Memory B cell (primary cell): ENCODE results near the gene RNF13.

Experiments used
- ATAC-seq: fragments of 150-1000 bp; cut with Tn5 transposase; 2 replicates; pipeline ENCODE4 v1.10.0; 2021; ENCODE audit warnings: low read depth, mild to moderate bottlenecking, moderate library complexity
- DNase-seq, 2 donors: peaks; one replicate each; pipeline ENCODE4 v3.0.0; 2022; ENCODE audit warnings: low spot score in 2 of 2
- H3K27ac Mint-ChIP-seq: one replicate; pipeline ENCODE4 v1.8.0; 2022; ENCODE audit warnings: mild to moderate bottlenecking, moderate library complexity, mixed read lengths
- H3K27me3 Mint-ChIP-seq: one replicate; pipeline ENCODE4 v1.8.0; 2022; ENCODE audit warnings: mixed read lengths
- H3K36me3 Mint-ChIP-seq: one replicate; pipeline ENCODE4 v1.8.0; 2022; ENCODE audit warnings: mild to moderate bottlenecking, mixed read lengths
- H3K4me1 Mint-ChIP-seq: one replicate; pipeline ENCODE4 v1.8.0; 2022; ENCODE audit warnings: mixed read lengths
- H3K4me3 Mint-ChIP-seq: one replicate; pipeline ENCODE4 v1.8.0; 2022; ENCODE audit warnings: mild to moderate bottlenecking, moderate library complexity, mixed read lengths
- H3K9me3 Mint-ChIP-seq: one replicate; pipeline ENCODE4 v1.8.0; 2022; ENCODE audit warnings: mixed read lengths

The RNF13 gene, protein sequence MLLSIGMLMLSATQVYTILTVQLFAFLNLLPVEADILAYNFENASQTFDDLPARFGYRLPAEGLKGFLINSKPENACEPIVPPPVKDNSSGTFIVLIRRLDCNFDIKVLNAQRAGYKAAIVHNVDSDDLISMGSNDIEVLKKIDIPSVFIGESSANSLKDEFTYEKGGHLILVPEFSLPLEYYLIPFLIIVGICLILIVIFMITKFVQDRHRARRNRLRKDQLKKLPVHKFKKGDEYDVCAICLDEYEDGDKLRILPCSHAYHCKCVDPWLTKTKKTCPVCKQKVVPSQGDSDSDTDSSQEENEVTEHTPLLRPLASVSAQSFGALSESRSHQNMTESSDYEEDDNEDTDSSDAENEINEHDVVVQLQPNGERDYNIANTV

DNA sequence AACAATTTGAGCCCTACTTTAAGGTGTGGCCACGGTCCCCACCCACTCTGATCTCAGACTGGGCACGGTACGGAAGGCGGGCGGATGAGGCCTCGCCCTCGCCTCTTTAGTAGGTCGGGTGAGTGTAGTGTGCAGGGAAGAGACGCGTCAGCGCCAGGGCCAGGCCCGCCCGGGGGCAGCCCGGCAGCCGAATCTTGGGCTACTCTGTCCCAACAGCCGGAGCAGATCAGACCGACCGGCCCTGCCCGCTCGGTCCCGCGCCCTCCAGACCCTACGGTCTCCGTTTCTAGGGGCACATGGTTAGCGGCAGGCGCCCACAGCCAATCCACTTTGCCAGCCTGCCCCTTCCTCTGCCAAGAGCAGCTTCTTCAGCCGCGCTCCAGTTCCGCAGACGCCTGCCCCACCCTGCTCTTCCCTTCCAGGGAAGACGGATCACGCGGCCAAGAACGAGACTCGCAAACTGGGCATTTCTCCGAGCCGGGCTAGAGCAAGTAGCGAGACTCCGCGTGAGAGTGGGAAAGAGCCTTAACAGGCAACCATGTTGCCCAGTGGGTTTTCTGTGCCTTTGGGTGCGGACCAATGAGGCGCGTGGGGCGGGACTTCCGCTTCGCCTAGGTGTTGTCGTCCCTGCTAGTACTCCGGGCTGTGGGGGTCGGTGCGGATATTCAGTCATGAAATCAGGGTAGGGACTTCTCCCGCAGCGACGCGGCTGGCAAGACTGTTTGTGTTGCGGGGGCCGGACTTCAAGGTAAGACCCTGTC lies at the start of gene RNF13:
RNF13 (plus strand) TSS at position 610 of the 761 bp plus-strand sequence. CDS start 32,812 bp downstream, outside the sequence.
- H3K27me3 Mint-ChIP-seq: no peaks in the 10 kb centered on the region
- DNase-seq (peak; percentile 84 to 89), ATAC-seq (peak; percentile 89)
- no peaks in the 10 kb centered on the region for H3K9me3 Mint-ChIP-seq
- H3K4me3 Mint-ChIP-seq: peak within 1 kb of the TSS; percentile 100
- peak within 1 kb of the TSS; percentile 98 for H3K27ac Mint-ChIP-seq
- peaks cover 3% of the 10 kb centered on the region for H3K36me3 Mint-ChIP-seq
- peaks cover 37% of the 10 kb centered on the region for H3K4me1 Mint-ChIP-seq

DNA sequence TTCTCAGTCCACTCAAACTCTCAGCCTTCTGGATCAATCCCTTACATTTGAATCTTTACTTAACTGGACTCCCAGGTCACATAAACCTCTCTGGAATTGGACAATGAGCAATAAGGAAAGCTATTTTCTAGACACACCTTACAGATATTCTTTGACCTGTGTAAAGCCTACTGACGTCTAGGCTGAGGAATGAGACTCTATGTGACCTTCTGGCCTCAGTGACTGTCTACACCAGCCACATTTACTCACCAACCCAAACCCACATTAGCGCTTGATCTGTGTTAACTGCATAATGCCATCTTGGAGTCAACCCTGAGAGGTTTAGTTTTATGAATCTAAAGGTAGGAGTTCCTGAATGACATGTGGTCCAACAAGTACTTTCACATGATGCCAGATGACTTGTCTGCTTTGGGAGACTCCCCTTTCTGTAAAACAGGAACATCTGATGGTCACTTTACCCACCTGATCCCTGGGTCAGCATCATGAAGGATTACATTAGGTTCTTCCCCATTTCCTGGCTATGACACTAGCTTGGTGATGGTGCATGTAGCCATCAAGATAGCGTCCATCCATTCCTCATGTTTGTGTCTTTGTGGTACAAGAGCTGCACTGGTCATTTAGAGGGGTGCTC lies 49.3 kb upstream of the RNF13 start:
- Mint-ChIP-seq H3K4me3 (no peak overlapping the region), H3K9me3 (no peaks in the 10 kb centered on the region), H3K27ac (no peak overlapping the region), H3K27me3 (peaks cover 5% of the 10 kb centered on the region), H3K36me3 (no peaks in the 10 kb centered on the region), H3K4me1 (no peaks in the 10 kb centered on the region)
- DNase-seq: no peak
- no peak for ATAC-seq

DNA sequence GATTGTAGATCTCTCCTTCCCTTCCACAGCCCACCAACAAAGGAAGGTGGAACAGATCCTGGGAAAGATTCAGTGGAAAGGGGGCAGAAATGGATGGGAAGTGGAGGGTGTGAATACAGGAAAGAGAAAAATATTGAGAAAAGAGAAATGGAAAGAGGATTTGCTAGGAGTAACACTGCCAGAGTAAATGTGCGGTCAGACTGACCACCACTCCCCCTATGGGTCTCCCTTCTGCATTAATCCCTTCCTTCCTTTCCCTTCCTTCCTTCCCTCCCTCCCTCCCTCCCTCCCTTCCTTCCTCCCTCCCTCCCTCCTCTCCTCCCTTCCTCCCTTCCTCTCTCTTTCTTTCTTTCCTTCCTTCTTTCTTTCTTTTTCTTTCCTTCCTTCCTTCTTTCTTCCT lies 48.7 kb upstream of the RNF13 start:
- ATAC-seq: no peak
- H3K4me1 Mint-ChIP-seq: no peaks in the 10 kb centered on the region
- no peak overlapping the region for H3K4me3 Mint-ChIP-seq
- H3K27ac Mint-ChIP-seq: no peak overlapping the region
- no peak for DNase-seq
- H3K9me3 Mint-ChIP-seq: no peaks in the 10 kb centered on the region
- H3K36me3 Mint-ChIP-seq: no peaks in the 10 kb centered on the region
- peaks cover 5% of the 10 kb centered on the region for H3K27me3 Mint-ChIP-seq

DNA sequence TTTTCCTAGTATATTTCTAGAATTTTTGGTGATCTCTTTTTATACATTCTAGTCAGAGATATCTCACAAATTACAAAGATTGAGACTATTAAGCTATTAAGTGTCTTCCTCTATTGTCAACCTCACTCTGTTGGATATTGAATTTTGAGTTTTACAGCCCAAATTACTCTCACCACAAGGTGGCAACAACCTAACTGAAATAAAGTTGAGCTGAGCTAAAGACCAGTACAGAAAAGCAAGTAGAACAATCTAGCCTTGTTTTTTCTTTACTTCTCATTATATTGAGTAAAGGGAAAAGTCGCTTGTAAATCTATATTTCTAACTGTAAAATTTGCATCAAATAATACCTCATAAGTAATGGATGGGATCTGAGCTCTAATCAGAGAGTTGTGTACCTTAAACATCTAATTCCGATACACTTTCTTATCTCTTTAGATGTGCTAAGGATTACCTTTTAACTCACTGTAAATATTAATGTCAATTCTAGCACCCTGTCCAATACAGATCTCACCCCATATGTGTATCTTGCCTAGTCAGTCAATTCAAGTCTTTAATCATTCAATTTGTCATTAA lies 47.2 kb upstream of the RNF13 start:
- Mint-ChIP-seq H3K27me3 (peaks cover 5% of the 10 kb centered on the region), H3K27ac (no peak overlapping the region), H3K36me3 (no peaks in the 10 kb centered on the region), H3K9me3 (no peaks in the 10 kb centered on the region), H3K4me3 (no peak overlapping the region), H3K4me1 (no peaks in the 10 kb centered on the region)
- no peak for DNase-seq
- peak; percentile 50 for ATAC-seq

DNA sequence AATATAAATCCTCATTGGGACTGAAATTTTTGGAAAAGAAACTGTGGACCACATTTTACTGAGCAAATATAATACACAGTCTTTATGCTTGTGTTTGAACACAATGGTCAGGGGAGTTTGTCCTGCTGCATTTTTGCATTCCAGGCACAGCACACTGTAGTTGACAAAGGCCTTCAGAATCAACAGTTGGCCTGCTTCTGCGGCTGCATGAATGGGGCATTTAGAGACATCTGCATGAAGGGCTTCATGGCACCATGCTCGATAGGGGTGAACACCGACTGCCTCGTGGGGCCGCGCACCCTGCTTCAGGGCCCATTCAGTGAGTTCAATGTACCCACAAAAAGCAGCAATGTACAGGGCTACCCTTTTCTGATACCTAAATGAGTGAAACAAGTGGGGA lies 45.3 kb upstream of the RNF13 start:
- Mint-ChIP-seq H3K4me3 (no peak overlapping the region), H3K36me3 (no peaks in the 10 kb centered on the region), H3K9me3 (no peaks in the 10 kb centered on the region), H3K27ac (no peak overlapping the region), H3K4me1 (no peaks in the 10 kb centered on the region), H3K27me3 (peaks cover 7% of the 10 kb centered on the region)
- ATAC-seq (no peak), DNase-seq (no peak)

DNA sequence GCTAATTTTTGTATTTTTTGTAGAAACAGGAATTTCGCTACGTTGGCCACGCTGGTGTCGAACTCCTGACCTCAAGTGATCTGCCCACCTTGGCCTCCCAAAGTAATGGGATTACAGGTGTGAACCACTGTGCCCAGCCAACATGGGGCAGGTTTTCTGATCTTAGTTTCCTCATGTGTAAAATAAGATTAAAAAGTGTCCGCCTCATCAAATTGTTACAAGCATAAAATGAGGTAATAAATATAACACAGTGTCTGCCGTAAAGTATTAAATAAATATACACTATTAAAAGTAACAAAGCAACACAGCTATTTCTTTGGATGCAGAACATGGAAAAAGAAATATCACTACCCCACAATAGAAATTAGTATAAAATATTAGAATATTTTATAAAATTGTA lies 44.3 kb upstream of the RNF13 start:
- no peaks in the 10 kb centered on the region for H3K4me1 Mint-ChIP-seq

DNA sequence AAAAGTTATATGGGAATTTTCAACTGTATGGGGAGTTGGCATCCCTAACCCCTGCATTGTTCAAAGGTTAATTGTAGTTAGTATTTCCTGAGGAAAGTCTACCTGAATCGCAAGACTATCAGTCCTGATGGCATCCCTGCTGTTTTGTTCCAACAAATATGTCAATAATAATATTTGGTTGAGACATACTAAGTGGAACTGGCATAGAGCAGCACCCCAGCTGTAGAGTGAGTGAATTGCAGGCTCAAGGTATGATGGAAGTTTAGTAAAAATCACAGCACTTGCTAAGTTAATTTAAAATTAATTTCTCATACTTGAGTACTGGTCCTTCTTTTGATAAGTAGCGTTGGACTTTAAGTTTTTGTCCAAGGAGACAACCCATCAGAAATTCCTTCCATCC lies 42.8 kb upstream of the RNF13 start:
- no peak overlapping the region for H3K27ac Mint-ChIP-seq
- DNase-seq (no peak), ATAC-seq (no peak)
- no peaks in the 10 kb centered on the region for H3K4me1 Mint-ChIP-seq
- no peak overlapping the region for H3K4me3 Mint-ChIP-seq
- peaks cover 4% of the 10 kb centered on the region for H3K27me3 Mint-ChIP-seq
- no peaks in the 10 kb centered on the region for H3K36me3 Mint-ChIP-seq
- no peaks in the 10 kb centered on the region for H3K9me3 Mint-ChIP-seq

More for the DNA sequence above, 44.3 kb upstream of the RNF13 start:
- H3K27ac Mint-ChIP-seq: no peak overlapping the region
- ATAC-seq (no peak), DNase-seq (no peak)
- no peak overlapping the region for H3K4me3 Mint-ChIP-seq
- H3K36me3 Mint-ChIP-seq: no peaks in the 10 kb centered on the region
- H3K27me3 Mint-ChIP-seq: peaks cover 7% of the 10 kb centered on the region
- H3K9me3 Mint-ChIP-seq: no peaks in the 10 kb centered on the region

DNA sequence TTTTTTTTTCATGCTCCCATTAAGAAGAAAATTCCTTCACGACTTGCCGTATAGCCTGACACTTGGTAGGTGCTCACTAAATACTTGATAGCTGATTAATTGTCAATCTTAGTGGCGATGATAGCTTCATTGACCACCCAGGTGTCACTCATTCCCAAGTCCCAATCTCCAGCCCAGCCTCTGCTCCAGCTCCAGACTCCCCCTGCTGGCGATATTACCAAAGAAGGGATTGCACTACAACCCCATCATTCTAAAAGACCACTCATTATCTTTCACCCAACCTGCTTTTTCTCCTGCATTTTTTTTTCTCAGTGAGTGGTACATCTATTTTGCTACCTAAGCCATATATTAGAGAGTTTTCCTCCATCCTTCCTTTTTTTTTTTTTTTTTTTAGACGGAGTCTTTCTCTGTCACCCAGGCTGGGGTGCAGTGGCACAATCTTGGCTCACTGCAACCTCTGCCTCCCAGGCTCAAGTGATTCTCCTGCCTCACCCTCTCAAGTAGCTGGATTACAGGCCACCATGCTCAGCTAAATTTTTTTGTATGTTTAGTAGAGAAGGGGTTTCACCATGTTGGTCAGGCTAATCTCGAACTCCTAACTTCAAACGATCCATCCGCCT lies 41.3 kb upstream of the RNF13 start:
- no peaks in the 10 kb centered on the region for H3K36me3 Mint-ChIP-seq
- H3K27me3 Mint-ChIP-seq: peaks cover 4% of the 10 kb centered on the region
- H3K4me1 Mint-ChIP-seq: no peaks in the 10 kb centered on the region
- no peaks in the 10 kb centered on the region for H3K9me3 Mint-ChIP-seq
- DNase-seq: peak in 1 of 2 donors; percentile 28
- no peak overlapping the region for H3K4me3 Mint-ChIP-seq
- ATAC-seq: peak; percentile 54
- H3K27ac Mint-ChIP-seq: no peak overlapping the region

DNA sequence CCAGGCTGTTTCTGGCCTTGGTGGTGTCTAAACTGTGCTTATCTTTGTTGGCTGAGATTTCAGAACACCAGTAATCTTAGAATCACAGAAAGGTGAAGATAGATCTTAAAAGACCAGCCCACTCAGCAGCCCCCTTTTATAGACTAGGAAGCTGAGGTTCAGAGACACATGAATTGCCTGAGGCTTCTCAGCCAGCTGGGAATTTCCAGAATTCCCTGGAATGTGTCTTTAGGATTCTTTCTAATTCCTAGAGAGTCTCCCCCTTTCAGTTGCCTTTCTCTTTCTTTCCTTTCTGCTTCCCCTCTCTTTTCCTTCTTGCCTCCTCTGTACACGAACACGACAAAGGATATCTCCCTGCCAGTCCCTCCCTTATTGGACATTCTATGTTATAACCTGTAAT lies 40.2 kb upstream of the RNF13 start:
- DNase-seq (no peak), ATAC-seq (no peak)
- H3K27me3 Mint-ChIP-seq: peaks cover 5% of the 10 kb centered on the region
- no peak overlapping the region for H3K4me3 Mint-ChIP-seq
- no peaks in the 10 kb centered on the region for H3K9me3 Mint-ChIP-seq
- no peaks in the 10 kb centered on the region for H3K4me1 Mint-ChIP-seq
- no peaks in the 10 kb centered on the region for H3K36me3 Mint-ChIP-seq
- H3K27ac Mint-ChIP-seq: no peak overlapping the region

DNA sequence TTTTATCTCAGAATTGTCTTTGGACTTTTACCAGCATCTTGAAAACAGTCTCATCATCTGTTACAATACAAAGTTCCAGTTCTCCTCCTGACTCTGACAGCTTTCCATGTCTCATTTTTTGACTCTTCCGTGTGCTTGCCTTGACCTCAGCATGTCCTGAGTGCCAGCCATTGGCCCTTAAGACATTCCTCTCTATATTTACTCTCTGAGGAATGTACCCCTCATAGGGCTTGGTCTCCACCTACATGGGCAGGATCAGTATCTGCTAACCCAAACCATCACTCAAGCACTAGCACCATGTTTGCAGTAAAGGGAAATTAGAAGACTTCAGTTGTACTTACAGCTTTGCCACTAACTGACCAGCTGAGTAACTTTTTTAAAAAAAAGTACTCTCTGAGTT lies 36.8 kb upstream of the RNF13 start:
- no peak overlapping the region for H3K27ac Mint-ChIP-seq

DNA sequence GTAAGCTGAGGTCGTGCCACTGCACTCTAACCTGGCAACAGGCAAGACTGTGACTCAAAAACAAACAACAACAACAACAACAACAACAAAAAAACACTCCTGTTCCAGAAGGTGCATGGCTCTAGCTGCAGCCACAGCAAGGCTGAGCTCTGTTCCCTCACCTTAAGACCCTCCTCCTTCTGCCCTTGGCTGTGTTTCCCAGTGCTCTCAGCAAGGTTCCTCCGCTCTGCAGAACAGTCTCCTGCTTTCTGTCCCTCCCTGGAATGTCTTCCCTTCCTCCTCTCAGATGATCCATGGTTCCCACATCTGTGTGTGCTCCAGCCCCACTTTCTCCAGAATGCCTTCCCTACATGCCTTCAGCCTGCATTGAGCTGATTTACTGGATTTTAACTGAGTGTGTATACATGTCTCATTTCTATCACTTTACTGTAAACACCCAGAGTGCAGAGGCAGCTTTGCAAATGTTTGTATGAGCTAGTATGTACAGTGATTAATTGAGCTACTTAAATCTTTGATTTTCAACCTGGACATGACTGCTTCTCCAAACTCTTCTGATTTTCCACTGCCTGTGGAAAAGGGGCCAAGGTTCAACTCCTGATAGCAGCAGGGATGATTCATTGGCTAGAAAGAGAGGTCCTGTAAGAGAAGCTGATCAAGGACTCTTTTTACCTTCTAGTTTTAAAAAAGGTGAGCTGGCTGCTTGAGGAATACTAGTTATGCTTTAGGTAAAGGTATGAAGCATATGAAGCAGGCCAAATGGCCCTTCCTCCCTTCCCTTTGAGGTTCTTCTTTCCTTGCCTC lies 35.4 kb upstream of the RNF13 start:
- H3K36me3 Mint-ChIP-seq: no peaks in the 10 kb centered on the region
- DNase-seq (no peak), ATAC-seq (no peak)
- H3K4me1 Mint-ChIP-seq: peaks cover 15% of the 10 kb centered on the region
- H3K27me3 Mint-ChIP-seq: peaks cover 3% of the 10 kb centered on the region
- H3K4me3 Mint-ChIP-seq: no peak overlapping the region
- H3K9me3 Mint-ChIP-seq: no peaks in the 10 kb centered on the region
- no peak overlapping the region for H3K27ac Mint-ChIP-seq

More for the DNA sequence above, 36.8 kb upstream of the RNF13 start:
- H3K4me3 Mint-ChIP-seq: no peak overlapping the region
- no peaks in the 10 kb centered on the region for H3K36me3 Mint-ChIP-seq
- H3K4me1 Mint-ChIP-seq: peaks cover 11% of the 10 kb centered on the region
- ATAC-seq: no peak
- H3K27me3 Mint-ChIP-seq: peaks cover 4% of the 10 kb centered on the region
- no peak for DNase-seq
- no peaks in the 10 kb centered on the region for H3K9me3 Mint-ChIP-seq

DNA sequence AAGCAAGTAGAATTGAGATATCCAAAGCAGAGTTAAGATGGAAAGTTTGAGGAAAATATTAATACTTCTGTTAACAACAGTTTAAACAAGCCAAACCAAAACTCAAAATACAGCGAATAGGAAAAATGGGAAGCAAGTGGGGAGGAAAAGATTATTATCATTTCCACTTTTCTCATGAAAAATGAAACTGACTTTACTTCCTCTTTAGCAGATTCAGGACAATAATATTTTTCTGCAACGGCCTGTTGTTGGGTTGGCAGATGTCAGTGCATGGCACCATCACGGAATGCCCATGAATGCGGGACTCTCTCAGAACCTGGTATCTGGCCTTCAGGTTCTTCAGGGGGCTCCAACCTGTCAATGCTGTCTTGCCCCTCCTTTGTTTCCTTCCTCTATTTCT lies 31.8 kb upstream of the RNF13 start:
- Mint-ChIP-seq H3K4me3 (peak overlapping the region; percentile 78), H3K36me3 (no peaks in the 10 kb centered on the region), H3K27ac (peak overlapping the region; percentile 86), H3K4me1 (peaks cover 30% of the 10 kb centered on the region), H3K9me3 (no peaks in the 10 kb centered on the region), H3K27me3 (peaks cover 3% of the 10 kb centered on the region)
- peak; percentile 88 for ATAC-seq
- DNase-seq: peak in 1 of 2 donors; percentile 7

DNA sequence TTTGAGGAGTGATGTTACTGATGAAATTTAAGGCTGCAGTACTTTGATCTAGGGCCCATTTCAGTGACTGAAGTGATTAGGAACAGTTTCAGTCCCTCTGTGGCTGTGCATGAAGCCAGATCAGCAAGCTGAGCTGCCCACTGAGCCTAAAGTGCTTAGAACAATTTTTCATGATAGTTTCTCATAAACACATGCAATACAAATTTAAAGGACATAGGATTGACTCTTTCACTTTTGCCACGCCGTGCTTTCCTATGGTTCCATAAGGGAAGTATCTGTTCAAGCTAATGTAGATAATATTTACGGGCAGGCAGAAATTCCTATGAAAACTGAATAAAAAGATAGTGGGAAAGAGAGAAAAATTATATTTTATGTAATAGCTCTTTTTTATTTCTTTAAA lies 31.3 kb upstream of the RNF13 start:
- H3K9me3 Mint-ChIP-seq: no peaks in the 10 kb centered on the region
- H3K27ac Mint-ChIP-seq: peak overlapping the region; percentile 86
- no peaks in the 10 kb centered on the region for H3K36me3 Mint-ChIP-seq
- peaks cover 30% of the 10 kb centered on the region for H3K4me1 Mint-ChIP-seq
- peak overlapping the region; percentile 78 for H3K4me3 Mint-ChIP-seq
- DNase-seq: no peak
- no peak for ATAC-seq
- H3K27me3 Mint-ChIP-seq: peaks cover 3% of the 10 kb centered on the region
